HG03039 (cell line): ENCODE results near the gene CD63.
A peak's percentile ranks its signal among the peaks of the same experiment; 100 is the strongest.

Experiments
- ATAC-seq: cut with Tn5 transposase; IDR thresholded peaks from one replicate; pipeline ENCODE4 v1.9.1; 2021; ENCODE audit warnings: mild to moderate bottlenecking, moderate library complexity; ENCODE audit not compliant: unreplicated experiment

CD63 gene

DNA sequence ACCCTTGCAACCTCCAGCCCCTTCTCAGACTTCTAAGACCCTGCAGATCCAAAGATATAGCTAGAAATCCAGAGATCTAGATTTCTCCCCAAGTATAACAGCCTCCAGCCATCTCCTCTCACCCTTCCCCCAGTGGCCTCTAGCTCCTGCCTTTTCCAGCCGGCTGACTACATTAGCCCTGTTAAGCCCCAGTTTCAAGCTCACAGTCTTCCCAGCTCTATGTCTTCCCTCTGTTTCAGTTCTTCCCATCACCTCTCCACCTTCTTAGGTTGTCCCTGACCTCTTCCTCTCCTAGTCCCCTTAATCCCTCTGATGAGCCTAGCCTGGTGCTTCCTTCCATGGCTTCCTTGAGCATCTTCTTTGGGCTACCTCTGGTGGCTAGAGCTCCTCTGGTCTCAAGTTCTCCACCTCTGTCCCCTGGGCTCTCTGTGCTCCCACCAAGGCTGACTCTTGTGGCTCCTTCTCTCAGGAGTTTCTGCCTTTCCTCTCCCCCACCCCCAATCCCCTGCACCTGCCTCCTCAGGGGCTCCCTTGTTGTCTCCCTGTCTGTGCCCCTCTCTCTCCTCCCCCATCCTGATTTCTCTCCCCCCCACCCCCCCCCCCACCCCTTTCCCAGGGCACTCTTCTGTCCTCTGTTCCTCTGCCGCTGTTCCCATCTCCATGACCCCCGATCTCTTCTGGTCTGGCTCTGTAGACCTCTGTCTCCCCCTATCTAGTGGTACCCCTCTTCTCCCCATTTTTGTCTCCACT, 13.3 kb upstream of the CD63 start:
- no peak for ATAC-seq

DNA sequence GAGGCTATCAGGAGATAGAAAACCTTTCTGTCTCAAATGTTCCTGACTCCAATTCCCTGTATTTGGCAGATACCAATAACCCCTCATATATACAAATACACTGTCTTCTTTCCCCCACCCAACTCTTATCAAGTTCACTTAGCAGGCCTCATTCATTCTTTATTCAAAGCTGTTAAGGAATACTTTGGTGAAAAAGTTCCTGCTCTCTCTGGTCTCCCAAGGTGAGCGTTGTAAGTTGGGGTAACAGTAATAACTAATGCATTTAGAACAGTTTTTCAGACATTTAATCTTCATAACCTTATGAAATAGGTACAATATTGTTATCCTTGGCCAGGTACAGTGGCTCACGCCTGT, 10.2 kb upstream of the CD63 start:
- no peak for ATAC-seq

DNA sequence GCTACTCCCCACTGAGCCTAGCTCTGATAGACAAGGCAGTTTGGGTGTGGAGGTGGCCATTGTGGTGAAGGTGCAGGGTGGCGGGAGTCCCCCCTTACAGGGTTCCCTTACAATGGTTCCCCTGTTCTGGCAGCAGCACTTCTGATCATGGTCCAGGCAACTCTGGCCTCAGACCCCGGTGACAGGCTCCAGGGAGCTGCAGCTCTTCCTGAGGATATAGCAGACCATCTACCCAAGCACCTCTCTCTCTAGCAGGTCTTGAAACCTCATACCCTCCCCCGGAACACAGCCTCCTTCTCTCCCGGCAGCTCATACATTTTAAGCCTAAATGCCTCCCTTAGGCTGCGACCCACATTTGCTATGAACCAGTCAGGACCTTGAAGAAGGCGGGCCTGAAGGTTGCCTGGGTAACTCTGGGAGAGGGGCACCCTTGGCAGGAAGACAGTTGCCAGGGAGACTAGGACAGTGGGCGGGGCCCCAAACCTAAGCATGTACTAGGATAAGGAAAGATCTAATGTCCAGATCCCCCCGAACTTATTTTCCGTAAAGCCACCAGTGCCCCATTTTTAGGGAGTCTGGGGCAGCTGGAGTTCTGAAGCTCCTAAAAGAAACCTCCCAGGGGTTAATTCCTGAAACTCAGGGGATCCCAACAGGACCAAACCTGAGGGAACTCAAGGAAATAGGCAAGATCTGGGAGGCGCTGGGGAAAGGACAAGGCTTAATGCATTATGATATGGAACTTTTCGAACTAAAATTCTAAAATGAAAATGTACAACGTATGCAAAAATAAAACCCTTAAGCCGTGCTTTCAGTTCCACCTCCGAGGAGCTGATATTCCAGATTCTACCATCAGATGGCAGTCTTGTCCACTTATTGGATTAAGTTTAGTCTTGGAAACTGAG, 9.6 kb upstream of the CD63 start:
- ATAC-seq: peak; percentile 66

DNA sequence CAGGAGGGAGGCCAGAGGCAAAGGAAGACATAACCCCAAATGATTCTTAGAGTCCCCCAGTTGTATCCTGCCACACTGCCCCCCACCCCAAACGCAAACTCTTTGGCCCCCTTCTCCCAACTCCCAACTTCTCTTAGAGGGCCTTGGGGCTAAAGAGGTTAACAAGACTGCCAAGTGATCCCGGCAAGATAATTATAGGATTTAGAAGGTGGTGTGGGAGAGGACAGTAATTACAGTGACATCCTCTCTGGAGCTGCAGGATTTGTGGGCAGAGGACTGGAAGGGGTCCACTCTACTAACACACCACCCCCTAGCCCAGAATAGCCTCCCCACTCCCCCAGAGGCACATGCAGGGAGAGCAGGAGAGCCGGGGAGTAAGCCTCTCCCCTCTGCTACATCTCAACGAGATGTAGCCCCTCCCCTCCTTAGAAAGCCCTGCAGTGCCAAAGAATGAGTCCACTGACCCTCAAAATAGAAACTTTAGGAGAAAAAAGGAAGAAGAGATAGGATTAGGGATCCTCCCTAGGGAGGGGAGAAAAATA, 8.8 kb upstream of the CD63 start:
- ATAC-seq: no peak

DNA sequence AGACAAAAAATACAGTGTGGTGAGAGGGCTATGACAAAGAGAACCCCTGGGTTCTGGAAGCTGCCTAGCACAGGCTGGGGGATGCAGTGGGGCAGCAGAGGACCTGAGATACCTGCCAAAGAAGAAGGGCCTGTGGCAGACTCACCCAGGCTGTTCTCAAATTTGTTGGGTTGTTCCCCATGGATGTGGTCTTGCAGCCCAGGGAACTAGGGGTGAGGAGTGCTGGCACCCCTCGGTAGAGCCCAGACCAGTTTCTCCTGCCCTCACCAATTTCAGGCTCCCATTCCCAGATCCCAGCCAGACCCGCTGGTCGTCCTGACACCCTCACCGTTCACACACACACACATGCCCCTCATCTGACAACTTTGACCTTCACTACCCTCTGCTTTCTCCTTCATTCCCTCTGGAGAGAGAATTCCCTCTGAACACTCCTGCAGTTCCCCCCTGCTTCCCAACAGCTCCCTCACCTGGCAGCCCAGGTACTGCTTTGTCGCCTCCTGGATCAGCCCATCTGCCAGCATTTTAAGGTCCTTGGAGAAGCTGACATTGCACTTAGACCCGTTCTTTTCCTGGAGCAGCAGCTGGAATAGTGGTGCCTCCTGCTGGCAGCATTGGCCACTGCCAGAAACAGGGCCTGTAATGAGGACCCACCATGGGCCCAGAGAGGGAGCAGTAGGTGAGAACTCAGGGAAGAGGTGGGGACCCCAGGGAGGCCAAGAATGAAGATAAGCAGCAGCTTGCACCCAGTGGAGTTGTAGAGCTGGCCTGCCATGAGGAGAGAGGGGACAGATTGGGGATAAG, 8.2 kb upstream of the CD63 start:
- no peak for ATAC-seq

DNA sequence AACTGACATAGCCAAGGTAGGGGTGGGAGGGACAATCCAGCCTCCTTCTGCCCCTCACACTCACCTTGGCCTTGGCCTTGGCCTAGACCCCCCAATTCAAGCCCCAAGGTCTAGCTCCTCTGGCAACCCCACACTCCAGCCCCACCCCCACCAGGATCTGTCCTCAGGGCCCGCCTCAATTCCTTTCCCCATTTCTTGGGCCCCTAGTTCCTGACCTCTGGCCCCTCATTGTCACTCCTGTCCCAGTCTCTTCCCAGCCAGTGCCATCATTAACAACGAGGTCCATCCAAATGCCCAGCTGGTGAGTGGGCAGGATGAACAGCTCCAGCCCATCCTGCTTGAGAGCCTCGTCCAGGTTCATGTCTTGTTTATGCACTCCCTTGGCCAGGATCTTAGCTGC, 7.3 kb upstream of the CD63 start:
- no peak for ATAC-seq

DNA sequence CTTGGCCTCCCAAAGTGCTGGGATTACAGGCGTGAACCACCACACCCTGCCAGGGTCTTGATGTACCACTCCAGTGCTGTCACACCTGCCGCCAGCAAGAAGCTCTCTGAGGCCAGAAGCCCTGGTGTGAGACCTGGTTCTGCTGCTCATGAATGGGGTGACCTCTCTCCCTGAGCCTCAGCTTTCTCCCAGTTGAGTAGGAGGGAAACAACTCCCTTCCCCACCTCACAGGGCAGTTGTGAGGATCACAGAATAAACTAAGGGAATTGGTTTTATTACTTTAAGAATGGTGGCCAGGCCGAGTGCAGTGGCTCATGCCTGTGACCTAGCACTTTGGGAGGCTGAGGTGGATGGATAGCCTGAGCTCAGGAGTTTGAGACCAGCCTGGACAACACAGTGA, 5.8 kb upstream of the CD63 start:
- no peak for ATAC-seq

DNA sequence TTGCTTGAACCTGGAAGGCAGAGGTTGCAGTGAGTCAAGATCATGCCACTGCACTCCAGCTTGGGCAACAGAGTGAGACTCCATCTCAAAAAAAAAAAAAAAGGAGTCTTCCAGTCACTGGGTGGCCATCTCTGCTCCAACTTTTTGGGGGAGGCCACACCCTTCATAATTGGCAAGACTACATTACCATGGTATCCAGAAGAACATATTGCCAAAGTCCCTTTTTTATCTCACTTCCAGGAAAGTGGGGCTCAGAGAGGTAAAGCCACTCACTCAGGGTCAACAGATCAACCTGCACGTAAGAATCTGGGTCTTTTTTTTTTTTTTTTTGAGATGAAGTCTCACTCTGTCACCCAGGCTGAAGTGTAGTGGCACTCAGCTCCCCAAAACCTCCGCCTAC, 5.0 kb upstream of the CD63 start:
- ATAC-seq: no peak

DNA sequence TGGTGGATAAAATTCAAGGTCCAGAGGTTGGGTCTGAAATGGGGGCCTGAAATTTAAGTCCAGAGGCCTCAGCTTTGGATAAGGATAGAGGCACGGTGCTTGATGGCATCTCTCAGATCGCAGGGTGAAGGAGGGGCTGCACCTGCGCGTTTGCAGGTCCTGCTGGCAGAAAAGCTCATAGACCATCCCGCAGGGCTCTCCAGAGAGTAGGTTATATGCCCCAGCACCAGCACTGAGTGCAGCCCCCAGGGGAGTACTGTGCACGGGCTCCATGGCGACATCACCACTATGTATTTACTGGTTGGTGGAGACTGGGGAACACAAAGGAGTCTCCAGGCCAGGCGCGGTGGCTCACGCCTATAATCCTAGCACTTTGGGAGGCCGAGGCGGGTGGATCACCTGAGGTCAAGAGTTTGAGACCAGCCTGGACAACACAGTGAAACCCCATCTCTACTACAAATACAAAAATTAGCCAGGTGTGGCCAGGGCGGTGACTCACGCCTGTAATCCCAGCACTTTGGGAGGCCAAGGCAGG, 4.3 kb upstream of the CD63 start:
- ATAC-seq: no peak

DNA sequence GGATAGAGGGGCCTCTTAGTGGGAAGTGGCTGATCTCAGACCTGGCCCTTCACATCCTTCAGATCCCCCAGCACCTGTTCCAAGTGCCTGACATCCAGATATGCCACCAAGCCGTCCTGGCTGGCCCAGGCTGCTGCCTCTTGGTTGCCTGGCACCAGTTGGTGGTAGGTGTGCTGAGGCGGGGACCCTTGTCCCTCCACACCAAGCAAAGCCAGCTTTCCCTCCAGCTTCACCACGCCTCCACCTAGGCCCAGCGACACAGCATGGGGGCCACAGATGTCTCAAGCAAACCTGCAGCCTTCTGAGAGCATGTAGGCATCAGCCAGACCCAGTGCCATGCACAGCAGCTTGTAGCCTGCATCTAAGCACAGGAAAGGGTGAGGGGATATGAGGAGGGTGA, 3.5 kb upstream of the CD63 start:
- no peak for ATAC-seq

DNA sequence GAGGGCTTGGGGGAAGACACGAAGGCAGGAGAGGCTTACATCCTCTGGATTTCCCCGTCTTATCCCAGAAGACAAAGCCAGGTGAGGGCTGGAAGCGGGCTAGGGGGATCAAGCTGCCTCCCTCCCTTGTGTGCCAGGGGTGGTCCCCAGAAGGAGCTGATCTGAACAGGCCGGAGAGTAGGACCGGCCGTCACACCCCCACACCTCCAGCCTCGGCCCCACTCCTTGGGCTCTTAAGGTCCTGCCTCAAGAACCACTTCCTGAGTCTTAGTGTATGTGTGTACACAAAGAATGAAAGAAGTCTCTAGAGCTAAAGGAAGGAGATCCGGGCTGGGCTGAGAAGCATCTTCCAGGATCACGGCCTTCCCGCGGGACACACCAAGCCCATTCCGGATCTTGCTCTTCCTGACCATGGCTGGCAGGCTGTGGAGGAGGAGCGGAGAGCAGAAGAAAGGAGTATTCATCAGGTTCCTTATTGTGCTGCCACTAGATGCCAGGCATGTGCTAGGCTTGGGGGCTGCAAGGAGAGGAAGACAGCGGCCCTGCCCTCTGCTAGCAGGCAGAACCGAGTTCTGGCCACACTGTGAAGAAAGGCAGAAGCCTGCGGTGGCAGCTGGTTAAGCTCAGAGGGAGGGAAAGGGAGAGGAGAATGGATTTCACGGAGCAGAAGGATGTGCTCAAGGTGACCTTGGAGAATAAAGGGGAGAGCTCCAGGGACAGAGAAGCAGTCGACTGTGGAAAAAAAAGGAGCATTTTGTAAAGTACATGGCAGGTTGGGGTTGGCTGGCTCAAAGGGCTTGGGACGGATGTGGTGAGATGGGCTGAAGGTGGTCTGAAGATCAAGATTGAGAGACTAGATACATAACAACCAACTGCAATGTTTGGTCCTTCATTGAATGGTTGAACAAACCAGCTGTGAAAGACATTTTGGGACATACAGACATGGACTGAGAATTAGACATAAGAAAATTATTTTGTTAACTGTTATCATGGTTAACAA, 1.3 kb upstream of the CD63 start:
- ATAC-seq: peak; percentile 31

DNA sequence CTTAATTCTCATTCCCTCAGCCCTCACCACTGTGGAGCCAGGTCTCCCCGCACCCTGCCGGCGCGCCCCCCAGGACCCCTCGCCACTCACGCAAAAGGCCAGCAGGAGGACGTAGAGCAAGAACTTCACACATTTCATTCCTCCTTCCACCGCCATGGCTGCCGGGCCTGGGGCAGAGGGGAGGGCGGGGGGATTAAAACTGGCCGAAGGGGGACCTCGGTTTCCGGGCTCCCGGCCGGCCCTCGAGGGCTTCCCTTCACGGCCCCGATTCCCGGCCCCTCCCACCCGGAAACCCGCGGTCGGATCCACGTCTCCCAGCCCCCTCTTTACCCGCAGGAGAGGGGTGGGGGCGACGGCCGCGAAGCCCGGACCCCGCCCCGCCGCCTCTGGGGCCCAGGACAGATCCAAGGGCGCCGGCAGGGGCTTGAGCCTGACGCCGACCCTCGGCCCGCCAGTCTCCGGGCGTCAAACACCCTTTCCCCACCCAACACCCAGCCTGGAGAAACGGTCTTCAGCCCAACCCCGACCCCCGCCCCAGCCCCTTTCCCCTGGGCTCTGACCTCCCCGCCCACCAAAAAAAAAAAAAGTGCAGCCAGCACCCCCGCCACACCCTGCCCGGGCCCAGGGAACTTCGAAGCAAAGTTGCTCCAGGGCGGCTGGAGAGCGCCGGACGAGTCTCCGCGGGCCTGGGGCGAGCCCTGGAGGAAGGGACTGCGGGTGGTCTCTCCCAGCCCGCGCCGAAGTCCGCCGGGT, 447 bp downstream of the CD63 start:
- no peak for ATAC-seq

DNA sequence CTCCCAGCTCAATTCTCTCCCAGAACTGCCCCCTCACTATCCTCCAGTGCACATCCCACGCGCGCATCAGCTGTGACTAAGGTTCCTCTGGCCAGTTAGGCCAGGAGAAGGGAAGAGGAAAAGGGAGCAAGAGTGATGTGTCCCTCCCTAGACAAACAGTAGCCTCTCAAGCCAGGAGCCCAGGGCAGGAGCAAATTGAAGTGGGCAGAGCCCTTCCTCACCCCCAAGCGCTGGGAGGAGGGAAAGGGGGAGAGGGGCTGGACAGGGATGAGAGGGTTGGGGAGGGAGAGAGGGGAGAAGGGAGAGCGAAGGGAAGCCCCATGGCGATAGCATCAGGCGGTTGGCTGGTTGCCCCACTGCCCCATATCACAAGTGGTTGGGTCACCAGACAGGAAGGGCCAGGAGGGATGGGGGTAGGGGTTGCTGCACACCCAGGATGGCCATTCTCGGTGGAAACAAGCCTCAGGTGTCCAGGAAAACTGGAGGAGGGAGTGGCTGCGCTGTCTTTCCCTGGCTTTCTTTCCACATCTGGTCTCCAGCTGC, 1.1 kb downstream of the CD63 start:
- no peak for ATAC-seq

DNA sequence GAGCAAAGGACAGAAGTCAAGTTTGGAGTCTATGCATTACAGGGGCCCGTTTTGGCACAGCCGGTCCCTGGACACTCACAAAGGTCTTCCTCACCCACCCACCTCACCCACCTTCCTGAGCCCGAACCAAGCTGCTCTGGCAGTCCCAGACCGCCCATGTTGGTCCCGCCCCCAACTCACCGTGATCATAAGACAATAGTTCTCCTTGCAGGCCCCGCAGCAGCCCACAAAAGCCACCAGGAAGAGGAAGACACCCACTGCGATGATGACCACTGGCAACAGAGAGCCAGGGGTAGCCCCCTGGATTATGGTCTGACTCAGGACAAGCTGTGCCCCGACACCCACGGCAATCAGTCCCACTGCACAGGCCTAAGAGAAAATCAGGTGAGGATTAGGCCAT, 1.8 kb downstream of the CD63 start:
- ATAC-seq: no peak

DNA sequence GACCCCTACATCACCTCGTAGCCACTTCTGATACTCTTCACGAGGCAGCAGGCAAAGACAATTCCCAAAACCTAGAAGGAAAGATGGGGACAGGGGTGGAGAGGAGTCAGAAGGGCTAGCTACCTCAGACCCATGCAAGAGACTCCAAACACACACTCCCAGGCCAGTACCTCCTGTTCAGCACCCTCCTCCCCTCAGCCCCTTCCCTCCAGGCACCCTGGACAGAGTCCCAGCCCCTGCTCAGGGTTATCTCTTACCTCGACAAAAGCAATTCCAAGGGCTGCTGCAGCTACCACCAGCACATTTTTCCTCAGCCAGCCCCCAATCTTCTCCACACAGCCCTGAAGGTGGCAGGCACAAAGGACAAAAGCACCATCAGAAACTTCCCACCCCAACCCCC, 3.3 kb downstream of the CD63 start:
- no peak for ATAC-seq

DNA sequence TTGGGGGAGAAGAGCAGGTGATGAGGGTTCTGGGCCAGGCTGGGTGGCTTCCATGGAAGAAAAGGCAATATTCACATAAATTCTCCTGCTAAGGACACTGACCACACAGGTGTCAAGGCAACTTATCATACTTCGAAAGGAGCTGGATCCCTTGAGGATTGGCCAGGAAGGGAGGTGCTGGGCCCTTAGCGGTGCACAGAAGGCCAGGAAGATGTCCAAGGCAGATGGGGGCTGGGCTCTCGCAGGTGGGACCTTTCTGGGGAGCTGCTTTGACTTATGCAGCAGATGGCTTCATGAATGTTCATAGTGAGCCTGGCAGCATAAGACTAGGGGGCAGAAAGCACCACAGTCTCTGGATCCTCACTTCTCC, 3.9 kb downstream of the CD63 start:
- no peak for ATAC-seq

DNA sequence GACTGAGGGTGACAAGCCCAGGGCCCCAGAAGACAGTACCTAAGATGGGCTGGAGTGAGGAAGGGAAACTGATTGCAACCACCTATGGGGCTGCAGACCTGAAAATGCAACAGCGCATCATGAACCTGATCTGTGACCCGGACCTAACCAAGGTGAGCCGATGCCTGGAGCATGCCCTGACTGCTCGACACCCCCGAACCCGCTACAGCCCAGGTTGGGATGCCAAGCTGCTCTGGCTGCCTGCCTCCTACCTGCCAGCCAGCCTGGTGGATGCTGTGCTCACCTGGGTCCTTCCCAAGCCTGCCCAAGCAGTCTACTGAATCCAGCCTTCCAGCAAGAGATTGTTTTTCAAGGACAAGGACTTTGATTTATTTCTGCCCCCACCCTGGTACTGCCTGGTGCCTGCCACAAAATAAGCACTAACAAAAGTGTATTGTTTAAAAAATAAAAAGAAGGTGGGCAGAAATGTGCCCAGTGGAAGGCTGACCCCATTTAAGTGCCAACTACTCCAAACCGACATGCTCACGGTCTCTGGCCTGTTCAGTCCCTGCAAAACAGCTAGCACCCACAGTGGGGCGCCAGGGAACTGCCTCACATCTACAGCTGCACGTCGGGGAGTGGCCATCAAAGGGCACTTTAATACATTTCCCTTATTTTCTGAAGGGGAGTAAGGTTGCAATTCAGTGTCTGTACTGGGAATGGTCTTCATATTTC, 4.4 kb downstream of the CD63 start:
- ATAC-seq: no peak

DNA sequence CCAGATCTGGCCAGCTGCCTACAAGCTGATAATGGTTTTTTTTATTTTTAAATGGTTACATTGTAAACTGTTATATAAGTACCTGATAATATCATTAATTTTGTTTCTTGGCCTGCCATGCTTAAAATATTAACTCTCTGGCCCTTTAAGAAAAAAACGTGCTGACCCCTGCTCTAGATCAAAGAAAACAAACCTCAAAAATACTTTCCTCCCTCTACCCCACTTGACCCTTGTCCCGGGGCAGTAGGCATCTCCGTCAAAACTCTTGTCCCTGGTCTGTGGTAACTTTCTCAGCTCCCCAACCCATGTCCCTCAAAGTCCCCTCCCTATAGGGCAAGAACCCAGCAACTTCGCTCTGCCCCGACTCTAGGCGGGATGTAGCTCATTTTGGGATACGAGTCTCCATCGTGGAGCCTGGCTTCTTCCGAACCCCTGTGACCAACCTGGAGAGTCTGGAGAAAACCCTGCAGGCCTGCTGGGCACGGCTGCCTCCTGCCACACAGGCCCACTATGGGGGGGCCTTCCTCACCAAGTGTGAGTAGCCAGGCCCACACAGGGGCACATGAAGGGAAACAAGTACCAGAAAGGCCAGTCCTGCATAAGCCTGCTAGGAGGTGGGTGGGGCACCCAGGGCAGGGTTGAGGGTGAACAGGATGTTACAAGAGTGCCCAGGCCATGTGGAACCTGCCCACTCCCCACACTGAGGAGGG, 5.1 kb downstream of the CD63 start:
- ATAC-seq: no peak
